Activated CD4-positive, alpha-beta T cell treated with anti-CD3 and anti-CD28 coated beads for 36 hours (primary cell): ENCODE results near the gene GCGR. TPM values are rescaled to one million over a fixed set of nuclear protein-coding genes. Genes with fewer than 3 reads are reported as not detected.

Source experiments
- ATAC-seq: fragments of 200-7000 bp; cut with Tn5 transposase; one replicate; pipeline ENCODE4 v1.10.0; 2021; ENCODE audit warnings: mild to moderate bottlenecking, moderate library complexity
- CTCF ChIA-PET: fragments of 350-600 bp; sonication (Branson Sonifier 250); formaldehyde crosslinking; loops from one replicate; lab custom pipeline; 2021; ENCODE audit warnings: antibody characterized with exemption; lab: Charles Lee
- POLR2A ChIA-PET: fragments of 350-600 bp; sonication (Branson Sonifier 250); formaldehyde crosslinking; loops from one replicate; lab custom pipeline; 2021; ENCODE audit warnings: antibody characterized with exemption, inconsistent platforms; lab: Charles Lee
- DNase-seq: peaks from one replicate; pipeline ENCODE4 v3.0.0-alpha.2; 2020
- H3K27ac Mint-ChIP-seq: one replicate; pipeline ENCODE4 v1.8.0; 2021; ENCODE audit warnings: mixed read lengths
- H3K27me3 Mint-ChIP-seq: one replicate; pipeline ENCODE4 v1.8.0; 2021; ENCODE audit warnings: mixed read lengths
- H3K36me3 Mint-ChIP-seq: one replicate; pipeline ENCODE4 v1.8.0; 2021; ENCODE audit warnings: low read depth, mixed read lengths
- H3K4me1 Mint-ChIP-seq: one replicate; pipeline ENCODE4 v1.8.0; 2021; ENCODE audit warnings: mixed read lengths
- H3K4me3 Mint-ChIP-seq: one replicate; pipeline ENCODE4 v1.8.0; 2021; ENCODE audit warnings: mild to moderate bottlenecking, moderate library complexity, mixed read lengths
- H3K9me3 Mint-ChIP-seq: one replicate; pipeline ENCODE4 v1.8.0; 2021; ENCODE audit warnings: low read depth, mixed read lengths
- intact Hi-C, 2 experiments: fragments of 100-400 bp; cut with DNase I in 1 of 2; cut with micrococcal nuclease in 1 of 2; formaldehyde crosslinking; loops; one replicate each; pipeline versions ENCODE4 v1.14.2 to v1.15.1; 2022 to 2024; cut with DNase I, micrococcal nuclease
- total RNA-seq, 2 experiments: library from RNA; stranded (reverse); gene quantifications; one replicate each; pipeline ENCODE4 v1.2.3, GENCODE V29; 2021

GCGR gene
- not detected for total RNA-seq

DNA sequence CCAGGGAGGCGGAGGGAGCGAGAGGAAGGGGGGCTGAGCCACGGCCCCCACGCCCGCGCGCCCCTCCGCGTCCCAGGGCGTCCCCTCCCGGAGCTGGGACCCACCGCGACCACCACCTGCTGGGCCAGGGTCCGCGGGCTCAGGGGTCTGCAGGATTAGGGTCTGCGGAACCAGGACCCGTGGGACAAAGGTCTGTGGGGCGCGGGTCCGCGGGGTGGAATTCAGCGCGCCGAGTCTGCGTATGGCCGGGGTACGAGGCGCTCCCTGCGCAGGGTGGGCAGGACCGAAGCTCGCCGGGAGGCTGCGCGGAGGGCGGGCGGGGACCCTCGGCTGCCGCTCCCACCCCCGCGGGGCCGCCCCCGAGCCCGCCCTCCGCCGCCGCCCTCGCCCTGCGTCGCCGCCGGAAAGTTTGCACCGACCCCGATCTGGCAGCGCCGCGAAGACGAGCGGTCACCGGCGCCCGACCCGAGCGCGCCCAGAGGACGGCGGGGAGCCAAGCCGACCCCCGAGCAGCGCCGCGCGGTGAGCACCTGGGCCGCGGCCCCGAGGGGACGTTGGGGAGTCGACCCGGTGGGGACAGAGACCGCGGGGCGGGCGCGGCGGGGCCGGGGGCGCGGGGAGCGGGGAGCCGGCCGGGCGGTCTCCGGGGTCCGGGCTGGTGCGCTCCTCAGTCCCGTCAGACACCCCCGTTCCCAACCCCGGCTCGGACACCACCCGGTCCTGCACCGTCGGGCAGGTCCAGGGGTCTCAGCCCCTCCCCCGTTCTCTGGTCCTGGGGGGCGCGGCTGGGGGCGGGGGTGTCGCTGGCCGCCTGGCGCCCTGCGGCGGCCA lies at the start of gene GCGR:
GCGR (plus strand) TSS at position 423 of the 831 bp plus-strand sequence. CDS start 4,869 bp downstream, outside the sequence.
- DNase-seq (no peak), ATAC-seq (no peak)
- Mint-ChIP-seq H3K9me3 (no peaks in the 10 kb centered on the region), H3K36me3 (no peaks in the 10 kb centered on the region), H3K27me3 (peaks cover 26% of the 10 kb centered on the region), H3K4me3 (no peak within 1 kb of the TSS), H3K27ac (no peak within 1 kb of the TSS), H3K4me1 (no peaks in the 10 kb centered on the region)
- POLR2A ChIA-PET = no interaction called here
- intact Hi-C loops = no loop called here
- CTCF ChIA-PET = no interaction called here

DNA sequence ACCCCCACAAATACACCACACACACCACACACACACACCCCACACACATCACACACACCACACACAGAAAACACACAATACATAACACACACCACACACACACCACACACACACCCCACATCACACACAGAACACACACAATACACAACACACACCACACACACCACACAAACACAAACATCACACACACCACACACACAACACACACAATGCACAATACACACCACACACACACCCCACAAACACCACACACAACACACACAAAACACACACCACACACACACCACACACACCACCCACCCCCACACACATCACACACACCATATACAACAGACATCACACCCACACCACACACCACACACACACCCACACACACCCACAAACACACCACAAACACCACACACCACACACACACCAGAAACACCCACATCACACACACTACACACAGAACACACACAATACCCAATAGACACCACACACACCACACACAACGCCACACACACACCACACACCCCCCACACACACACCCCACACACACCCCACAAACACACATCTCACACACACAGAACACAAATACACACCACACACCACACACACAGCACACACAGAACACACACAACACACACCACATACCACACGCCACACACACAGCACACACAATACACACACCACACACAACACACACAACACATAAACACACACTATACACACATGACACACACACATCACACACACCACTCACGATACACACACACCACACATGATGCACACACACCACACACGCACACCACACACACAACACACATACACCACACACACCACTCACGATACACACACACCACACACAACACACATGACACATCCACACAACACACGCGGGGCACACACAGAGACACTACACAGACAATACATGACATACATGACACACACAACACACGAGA lies 11.0 kb upstream of the GCGR start:
- no peaks in the 10 kb centered on the region for H3K36me3 Mint-ChIP-seq
- CTCF ChIA-PET = no interaction called here
- POLR2A ChIA-PET = no interaction called here
- no peak overlapping the region for H3K27ac Mint-ChIP-seq
- no peak overlapping the region for H3K4me3 Mint-ChIP-seq
- no peaks in the 10 kb centered on the region for H3K4me1 Mint-ChIP-seq
- H3K9me3 Mint-ChIP-seq = no peaks in the 10 kb centered on the region
- DNase-seq = no peak
- intact Hi-C loops = no loop called here
- no peak for ATAC-seq
- H3K27me3 Mint-ChIP-seq = no peaks in the 10 kb centered on the region

DNA sequence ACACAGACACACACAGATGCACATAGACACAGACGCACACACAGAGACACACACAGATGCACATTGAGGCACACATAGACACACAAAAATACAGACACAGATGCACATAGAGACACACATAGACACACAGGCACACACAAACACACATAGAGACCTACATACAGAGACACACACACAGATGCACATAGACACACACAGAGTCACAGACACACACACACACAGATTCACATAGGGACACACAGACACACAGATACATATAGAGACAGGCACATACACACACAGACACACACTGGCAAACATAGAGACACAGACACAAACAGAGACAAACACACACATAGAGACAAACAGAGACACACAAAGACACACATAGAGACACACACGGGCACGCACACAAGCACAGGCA lies 9.9 kb upstream of the GCGR start:
- H3K9me3 Mint-ChIP-seq = no peaks in the 10 kb centered on the region
- H3K4me1 Mint-ChIP-seq = no peaks in the 10 kb centered on the region
- H3K27ac Mint-ChIP-seq = no peak overlapping the region
- POLR2A ChIA-PET = no interaction called here
- ATAC-seq (no peak), DNase-seq (no peak)
- no peak overlapping the region for H3K4me3 Mint-ChIP-seq
- CTCF ChIA-PET = no interaction called here
- no peaks in the 10 kb centered on the region for H3K27me3 Mint-ChIP-seq
- no peaks in the 10 kb centered on the region for H3K36me3 Mint-ChIP-seq
- intact Hi-C loops = no loop called here

DNA sequence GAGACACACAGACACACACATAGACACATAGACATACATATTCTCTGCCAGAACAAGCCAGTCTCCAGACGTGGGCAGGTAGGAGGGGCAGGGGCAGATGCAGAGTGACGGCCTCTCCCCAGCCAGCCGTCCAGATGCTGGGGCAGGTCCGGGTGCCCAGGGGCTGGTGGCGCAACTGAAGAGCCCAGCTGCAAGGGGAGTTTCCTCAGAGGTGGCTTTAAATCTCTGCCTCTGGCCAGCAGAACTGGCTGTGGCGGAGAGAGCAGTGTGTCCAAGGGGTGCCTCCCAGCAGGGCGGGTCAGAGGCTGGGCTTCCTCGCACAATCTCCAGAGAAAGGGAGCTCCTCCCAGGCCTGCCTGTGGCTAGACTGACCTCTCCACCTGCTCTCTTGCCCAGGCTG lies 9.4 kb upstream of the GCGR start:
- CTCF ChIA-PET = no interaction called here
- ATAC-seq (no peak), DNase-seq (no peak)
- H3K27me3 Mint-ChIP-seq = no peaks in the 10 kb centered on the region
- intact Hi-C loops = no loop called here
- no peak overlapping the region for H3K27ac Mint-ChIP-seq
- POLR2A ChIA-PET = interaction anchor here (0.7 kb wide), 1 partner anchor 45 kb away, joined by 4 read pairs; no protein-coding TSS in a partner anchor
- H3K4me3 Mint-ChIP-seq = no peak overlapping the region
- no peaks in the 10 kb centered on the region for H3K36me3 Mint-ChIP-seq
- no peaks in the 10 kb centered on the region for H3K4me1 Mint-ChIP-seq
- no peaks in the 10 kb centered on the region for H3K9me3 Mint-ChIP-seq

DNA sequence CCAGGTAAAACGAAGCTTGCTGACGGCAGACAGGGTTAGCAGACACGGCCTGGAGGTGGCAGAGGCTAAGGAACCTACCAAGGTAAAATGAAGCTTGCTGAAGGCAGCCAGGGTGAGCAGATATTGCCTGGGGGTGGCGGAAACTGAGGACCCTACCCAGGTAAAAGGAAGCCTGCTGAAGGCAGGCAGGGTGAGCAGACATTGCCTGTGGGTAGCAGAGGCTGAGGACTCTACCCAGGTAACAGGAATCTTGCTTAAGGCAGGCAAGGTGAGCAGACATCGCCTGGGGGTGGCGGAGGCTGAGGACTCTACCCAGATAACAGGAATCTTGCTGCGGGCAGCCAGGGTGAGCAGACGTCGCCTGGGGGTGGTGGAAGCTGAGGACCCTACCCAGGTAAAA lies 2.6 kb upstream of the GCGR start:
- CTCF ChIA-PET = no interaction called here
- no peak for ATAC-seq
- Mint-ChIP-seq H3K27ac (no peak overlapping the region), H3K4me3 (no peak overlapping the region), H3K4me1 (no peaks in the 10 kb centered on the region), H3K36me3 (no peaks in the 10 kb centered on the region), H3K27me3 (peaks cover 22% of the 10 kb centered on the region), H3K9me3 (no peaks in the 10 kb centered on the region)
- no peak for DNase-seq
- intact Hi-C loops = no loop called here
- POLR2A ChIA-PET = no interaction called here

DNA sequence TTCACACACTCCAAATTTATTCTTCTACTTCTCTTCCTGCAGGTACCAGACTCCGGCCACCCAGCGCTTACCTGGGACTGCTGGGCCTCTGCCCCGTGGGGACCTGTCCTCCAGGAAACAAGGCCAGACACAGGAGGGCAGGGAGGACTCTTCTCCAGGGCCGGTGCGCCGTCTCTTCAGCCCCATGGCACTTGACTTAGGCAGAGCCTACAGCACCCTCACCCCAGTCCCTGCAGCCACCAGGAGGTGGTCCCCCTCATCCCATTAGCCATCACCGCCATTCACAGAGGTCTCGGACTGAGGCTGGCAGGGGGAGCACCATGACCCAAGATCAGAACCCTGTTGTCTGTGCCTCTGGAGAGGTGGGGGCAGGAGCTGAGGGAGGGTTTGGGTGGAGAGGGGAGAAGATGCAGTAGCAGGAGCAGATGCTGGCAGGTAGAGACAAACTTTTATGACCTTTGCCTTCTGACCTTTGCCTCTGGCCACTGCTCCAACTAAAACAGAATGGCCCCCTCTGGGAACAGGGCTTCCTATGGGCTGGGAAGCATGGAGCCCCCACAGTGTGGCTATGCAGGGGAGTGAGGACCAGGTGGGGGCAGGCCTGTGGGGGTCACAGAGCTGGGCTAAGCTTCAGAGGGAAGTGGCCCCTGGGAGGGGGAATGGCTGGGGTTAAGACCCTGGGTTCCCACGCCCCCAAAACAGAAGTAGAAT lies 1.7 kb upstream of the GCGR start:
- H3K36me3 Mint-ChIP-seq = no peaks in the 10 kb centered on the region
- ChIA-PET CTCF (no interaction called here), POLR2A (no interaction called here)
- H3K4me1 Mint-ChIP-seq = no peaks in the 10 kb centered on the region
- H3K27me3 Mint-ChIP-seq = peaks cover 25% of the 10 kb centered on the region
- ATAC-seq = no peak
- DNase-seq = no peak
- intact Hi-C loops = no loop called here
- H3K4me3 Mint-ChIP-seq = no peak overlapping the region
- no peak overlapping the region for H3K27ac Mint-ChIP-seq
- no peaks in the 10 kb centered on the region for H3K9me3 Mint-ChIP-seq

DNA sequence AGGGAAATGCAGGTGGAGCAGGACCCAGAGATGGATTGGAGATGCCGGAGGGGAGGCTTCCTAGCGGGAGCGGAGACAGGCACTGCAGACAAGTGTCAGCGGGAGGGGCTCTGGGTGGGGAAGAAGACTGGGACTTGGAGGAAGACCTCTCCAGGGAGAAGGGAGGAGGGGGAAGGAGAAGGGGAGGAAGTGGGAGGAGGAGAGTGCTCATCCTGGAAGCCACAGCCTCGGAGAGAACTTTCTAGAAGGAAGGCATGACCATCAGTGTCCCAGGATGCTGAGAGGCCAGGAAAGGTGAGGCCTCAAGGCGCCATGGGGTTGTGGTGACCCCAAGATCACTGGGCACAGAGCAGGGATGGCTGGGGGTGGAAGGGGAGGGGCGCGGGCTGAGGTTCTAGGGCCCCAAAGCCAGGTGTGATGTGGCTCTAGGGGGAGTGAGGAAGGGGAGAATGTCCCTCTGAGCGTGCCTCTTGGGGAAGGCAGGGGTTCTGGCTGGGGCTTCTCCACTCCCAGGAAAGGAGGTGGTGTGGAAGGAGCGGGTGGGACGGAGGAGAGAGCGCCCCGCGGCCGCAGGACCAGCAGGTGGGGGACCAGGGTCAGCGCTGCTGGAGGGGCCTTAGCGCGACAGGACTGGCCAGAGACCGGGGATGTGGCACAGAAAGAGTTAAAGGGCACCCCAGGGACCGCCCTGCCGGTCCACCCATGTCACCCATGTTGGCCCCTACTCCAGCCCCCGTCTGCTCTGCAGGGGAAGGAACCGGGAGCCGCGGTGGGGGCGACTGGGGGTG lies 900 bp upstream of the GCGR start:
- DNase-seq (no peak), ATAC-seq (no peak)
- Mint-ChIP-seq H3K9me3 (no peaks in the 10 kb centered on the region), H3K4me3 (no peak overlapping the region), H3K4me1 (no peaks in the 10 kb centered on the region), H3K27me3 (peaks cover 25% of the 10 kb centered on the region), H3K27ac (no peak overlapping the region), H3K36me3 (no peaks in the 10 kb centered on the region)
- intact Hi-C loops = no loop called here
- CTCF ChIA-PET = no interaction called here
- POLR2A ChIA-PET = no interaction called here

DNA sequence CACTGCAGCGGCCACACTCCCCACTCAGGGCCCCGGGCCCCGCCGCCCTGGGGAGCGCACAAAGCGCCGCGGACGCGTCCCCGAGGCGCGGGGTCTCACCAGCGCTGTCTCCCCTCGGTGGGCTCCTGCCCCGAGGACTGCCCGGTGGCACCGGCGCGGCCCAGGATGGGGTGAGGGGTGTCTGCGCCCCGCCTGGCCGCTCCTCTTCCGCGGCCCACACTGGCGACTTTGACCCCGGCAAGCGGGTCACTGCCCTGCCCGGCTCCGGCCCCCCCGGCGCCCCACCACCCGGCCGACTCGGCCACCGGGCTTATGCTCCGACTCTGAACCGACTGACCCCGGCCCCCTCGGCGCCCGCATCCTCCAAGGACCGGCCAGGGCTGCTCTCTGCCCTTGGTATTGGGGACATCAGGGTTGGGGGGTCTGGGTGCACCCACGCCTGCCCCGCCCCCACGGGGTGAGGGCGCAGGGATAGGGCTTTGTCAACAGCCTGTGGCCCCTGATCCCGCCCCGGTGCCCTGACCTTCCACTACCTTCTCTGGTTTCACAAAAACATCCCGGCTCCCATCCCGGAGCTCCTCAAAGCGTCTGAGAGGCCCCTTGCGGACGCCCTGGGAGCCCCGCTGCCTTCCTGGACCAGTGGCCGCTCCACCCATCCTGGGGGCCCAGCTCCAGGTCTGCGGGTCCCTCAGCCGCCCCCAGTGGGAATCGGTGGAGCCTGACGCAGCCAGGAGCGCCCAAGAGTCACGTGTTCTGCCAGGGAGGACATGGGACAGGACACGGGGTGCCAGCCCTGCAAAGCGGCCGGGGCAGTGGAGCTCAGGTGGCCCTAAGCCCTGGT lies 829 bp downstream of the GCGR start:
- Mint-ChIP-seq H3K27ac (no peak overlapping the region), H3K36me3 (no peaks in the 10 kb centered on the region), H3K27me3 (peaks cover 33% of the 10 kb centered on the region), H3K9me3 (no peaks in the 10 kb centered on the region), H3K4me3 (no peak overlapping the region), H3K4me1 (no peaks in the 10 kb centered on the region)
- ChIA-PET POLR2A (no interaction called here), CTCF (no interaction called here)
- DNase-seq = no peak
- no peak for ATAC-seq
- intact Hi-C loops = no loop called here

DNA sequence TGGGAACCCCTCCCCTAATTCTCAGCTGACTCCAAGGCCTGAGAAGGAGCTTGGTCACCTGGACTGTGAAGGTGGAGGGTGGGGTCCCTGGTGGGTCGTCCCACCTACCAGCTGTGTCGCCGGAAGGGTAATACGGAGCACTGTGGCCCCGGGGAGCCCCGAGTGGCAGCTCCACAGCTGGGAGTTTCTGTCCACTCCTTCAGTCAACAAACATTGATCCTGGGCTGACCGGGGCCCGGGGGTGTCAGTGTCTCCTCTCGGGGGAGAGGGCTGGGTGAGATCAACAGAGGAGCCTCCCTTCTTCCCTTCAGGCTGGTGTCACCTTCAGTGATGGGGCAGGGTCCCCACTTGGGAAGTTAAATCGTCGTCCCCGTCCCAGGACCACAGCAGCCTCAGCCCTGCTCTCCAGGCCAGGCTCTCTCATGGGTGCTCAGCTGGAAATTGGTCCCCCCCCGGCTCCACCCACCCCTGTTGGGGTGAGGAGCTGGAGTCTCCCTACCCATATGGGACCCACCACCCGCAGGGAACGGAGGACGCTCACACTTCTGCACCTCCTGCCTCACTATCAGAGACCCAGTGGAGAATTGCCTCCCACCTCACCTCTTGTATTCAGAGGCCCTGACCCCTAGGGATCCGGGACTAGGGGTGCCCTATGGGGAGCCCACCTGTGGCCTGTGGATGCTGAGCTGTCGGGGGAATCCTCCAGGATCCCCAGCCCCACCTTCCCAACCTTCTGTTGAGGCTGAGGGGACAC lies 1.9 kb downstream of the GCGR start:
- no peaks in the 10 kb centered on the region for H3K4me1 Mint-ChIP-seq
- intact Hi-C loops = no loop called here
- no peak overlapping the region for H3K27ac Mint-ChIP-seq
- H3K36me3 Mint-ChIP-seq = no peaks in the 10 kb centered on the region
- peaks cover 33% of the 10 kb centered on the region for H3K27me3 Mint-ChIP-seq
- no peaks in the 10 kb centered on the region for H3K9me3 Mint-ChIP-seq
- ChIA-PET CTCF (interaction anchor here (0.7 kb wide), 1 partner anchor 25 kb away, joined by 3 read pairs; no protein-coding TSS in a partner anchor), POLR2A (no interaction called here)
- no peak for ATAC-seq
- H3K4me3 Mint-ChIP-seq = no peak overlapping the region
- no peak for DNase-seq
